BJ (cell line): ENCODE results near the gene TRPM3. TPM values are rescaled to one million over a fixed set of nuclear protein-coding genes. Genes with fewer than 3 reads are reported as not detected.

Experiments used
- CTCF ChIA-PET: fragments of 350-600 bp; formaldehyde crosslinking; extraction: SDS; loops from one replicate; lab custom pipeline; 2021; ENCODE audit warnings: antibody characterized with exemption, inconsistent platforms; lab: Yijun Ruan, JAX
- POLR2A ChIA-PET: fragments of 300-600 bp; sonication (Branson Sonifier 250); formaldehyde crosslinking; extraction: SDS; loops from one replicate; lab custom pipeline; 2021; ENCODE audit warnings: antibody characterized with exemption; lab: Charles Lee
- DNase-seq: peaks from one replicate; pipeline ENCODE4 v3.0.0-alpha.2; 2011; ENCODE audit warnings: low read depth
- H3K27me3 ChIP-seq: 2 replicates; pipeline ENCODE4 v1.6.0; 2011; ENCODE audit warnings: low read length; ENCODE audit not compliant: control insufficient read depth, insufficient read depth
- H3K36me3 ChIP-seq: 2 replicates; pipeline ENCODE4 v1.5.1; 2011; ENCODE audit warnings: low read length; ENCODE audit not compliant: control insufficient read depth, insufficient read depth
- H3K4me3 ChIP-seq: 2 replicates; pipeline ENCODE4 v1.5.1; 2011; ENCODE audit warnings: low read depth, mild to moderate bottlenecking, control low read depth, low read length
- polyA plus RNA-seq: library from polyadenylated mRNA; depleted of rRNA; stranded (reverse); fragments of >200 nt; gene quantifications from 2 replicates; pipeline ENCODE4 v1.2.3, GENCODE V29; 2011
- TF ChIP-seq, protein P1 (sequence below): IDR thresholded peaks from 2 replicates; pipeline ENCODE4 v1.5.1; 2011; ENCODE audit warnings: low read depth, mild to moderate bottlenecking, control low read depth, inconsistent platforms, low read length, moderate library complexity; ENCODE audit not compliant: insufficient read depth

TRPM3 gene
- polyA plus RNA-seq, 1 experiment, result 0.07 TPM

DNA sequence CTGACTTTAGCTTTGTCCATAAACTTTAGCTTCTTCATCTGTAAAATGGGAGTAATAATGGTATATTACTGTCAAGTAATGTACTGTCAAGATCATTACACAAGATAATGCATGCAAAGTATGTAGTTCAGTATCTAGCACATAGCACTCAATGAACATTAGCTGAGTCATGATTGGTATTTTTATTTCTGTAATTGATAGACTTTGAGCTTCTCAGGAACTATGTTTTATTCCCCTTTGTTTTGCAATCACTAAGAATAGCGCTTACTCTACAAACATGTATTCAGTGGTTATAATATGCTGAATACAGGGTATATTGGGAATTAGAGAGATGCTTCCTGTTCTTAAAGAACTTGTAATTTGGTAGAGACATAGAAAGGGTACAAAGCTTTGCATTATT, 564.6 kb downstream of the TRPM3 start:
- H3K36me3 ChIP-seq, result no peaks in the 10 kb centered on the region
- TF ChIP-seq, protein P1, sequence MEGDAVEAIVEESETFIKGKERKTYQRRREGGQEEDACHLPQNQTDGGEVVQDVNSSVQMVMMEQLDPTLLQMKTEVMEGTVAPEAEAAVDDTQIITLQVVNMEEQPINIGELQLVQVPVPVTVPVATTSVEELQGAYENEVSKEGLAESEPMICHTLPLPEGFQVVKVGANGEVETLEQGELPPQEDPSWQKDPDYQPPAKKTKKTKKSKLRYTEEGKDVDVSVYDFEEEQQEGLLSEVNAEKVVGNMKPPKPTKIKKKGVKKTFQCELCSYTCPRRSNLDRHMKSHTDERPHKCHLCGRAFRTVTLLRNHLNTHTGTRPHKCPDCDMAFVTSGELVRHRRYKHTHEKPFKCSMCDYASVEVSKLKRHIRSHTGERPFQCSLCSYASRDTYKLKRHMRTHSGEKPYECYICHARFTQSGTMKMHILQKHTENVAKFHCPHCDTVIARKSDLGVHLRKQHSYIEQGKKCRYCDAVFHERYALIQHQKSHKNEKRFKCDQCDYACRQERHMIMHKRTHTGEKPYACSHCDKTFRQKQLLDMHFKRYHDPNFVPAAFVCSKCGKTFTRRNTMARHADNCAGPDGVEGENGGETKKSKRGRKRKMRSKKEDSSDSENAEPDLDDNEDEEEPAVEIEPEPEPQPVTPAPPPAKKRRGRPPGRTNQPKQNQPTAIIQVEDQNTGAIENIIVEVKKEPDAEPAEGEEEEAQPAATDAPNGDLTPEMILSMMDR, result no peak
- DNase-seq, result no peak
- no peaks in the 10 kb centered on the region for H3K27me3 ChIP-seq
- ChIA-PET POLR2A (no interaction called here), CTCF (no interaction called here)
- no peak overlapping the region for H3K4me3 ChIP-seq

- CTCF ChIA-PET, result interaction anchor here (1.3 kb wide), 1 partner anchor 71 kb away, joined by 5 read pairs; no protein-coding TSS in a partner anchor
- no peaks in the 10 kb centered on the region for H3K36me3 ChIP-seq
- TF ChIP-seq, protein P1, result no peak
- no peak for DNase-seq
- POLR2A ChIA-PET, result no interaction called here
- no peak overlapping the region for H3K4me3 ChIP-seq
- no peaks in the 10 kb centered on the region for H3K27me3 ChIP-seq
These were observed 566.5 kb downstream of the TRPM3 start for GRCh38 chr9:70554881-70555280.

DNA sequence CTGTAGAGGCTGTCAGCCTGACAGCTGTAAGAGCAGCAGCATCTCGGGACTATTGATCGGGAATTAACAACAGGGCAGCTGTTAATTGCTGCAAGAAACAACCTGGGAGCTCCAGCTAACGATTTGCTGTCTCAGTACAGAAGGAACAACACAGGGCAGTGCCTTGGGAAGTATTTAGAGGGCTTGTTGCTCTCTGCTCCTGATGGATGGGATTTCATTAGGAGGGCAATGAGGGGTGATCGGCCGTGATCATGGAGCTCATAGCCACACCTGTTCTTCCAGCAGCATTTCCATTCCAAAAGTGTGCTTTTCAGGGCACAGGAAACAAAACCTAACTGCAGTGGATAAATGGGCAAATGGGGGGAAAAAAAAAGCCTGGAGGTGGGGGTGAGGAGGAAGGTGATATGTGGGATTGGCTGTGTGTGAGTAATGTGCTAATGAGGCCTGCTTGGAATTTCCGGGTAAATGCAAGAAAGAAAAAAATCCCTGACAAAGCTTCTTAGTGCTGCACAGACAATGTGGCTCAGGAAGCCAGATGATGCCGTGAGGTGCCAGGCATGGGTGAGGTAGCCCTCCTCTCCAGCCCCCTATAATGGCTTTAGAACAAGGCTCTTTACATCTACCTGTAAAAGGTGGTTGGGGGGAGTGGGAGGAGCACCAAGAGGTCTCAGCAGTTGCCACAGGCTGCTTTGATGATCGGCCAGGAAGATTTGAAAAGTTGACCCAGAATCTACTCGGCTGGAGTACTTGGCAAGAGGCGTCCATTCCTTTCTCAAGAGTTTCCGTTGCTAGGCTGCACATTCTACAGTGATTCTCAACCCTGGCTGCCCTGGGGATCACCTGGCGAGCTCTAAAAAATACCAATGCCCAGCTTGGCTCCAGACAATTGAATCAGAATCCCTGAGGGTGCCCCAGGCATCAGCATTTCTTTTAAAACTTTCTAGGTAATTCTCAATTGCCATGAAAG, 567.4 kb downstream of the TRPM3 start:
- TF ChIP-seq, protein P1, result no peak
- ChIA-PET CTCF (interaction anchor here (2.2 kb wide), 1 partner anchor 11 kb away, joined by 9 read pairs; no protein-coding TSS in a partner anchor), POLR2A (interaction anchor here (0.6 kb wide), 1 partner anchor 69 kb away, joined by 3 read pairs; no protein-coding TSS in a partner anchor)
- no peak for DNase-seq
- no peak overlapping the region for H3K4me3 ChIP-seq
- H3K36me3 ChIP-seq, result no peaks in the 10 kb centered on the region
- H3K27me3 ChIP-seq, result no peaks in the 10 kb centered on the region

GRCh38 chr9:70552561-70552960, 568.9 kb downstream of the TRPM3 start:
- Histone ChIP-seq H3K36me3 (no peaks in the 10 kb centered on the region), H3K4me3 (no peak overlapping the region), H3K27me3 (no peaks in the 10 kb centered on the region)
- POLR2A ChIA-PET, result no interaction called here
- CTCF ChIA-PET, result interaction anchor here (1.4 to 2.2 kb wide), 2 partner anchors 10 to 52 kb away, joined by 4 to 9 read pairs; no protein-coding TSS in a partner anchor
- TF ChIP-seq, protein P1, result no peak
- no peak for DNase-seq

GRCh38 chr9:70551801-70552200, 569.6 kb downstream of the TRPM3 start:
- CTCF ChIA-PET, result interaction anchor here (0.8 to 1.4 kb wide), 2 partner anchors 12 to 52 kb away, joined by 3 to 4 read pairs; no protein-coding TSS in a partner anchor

More at GRCh38 chr9:70551801-70552200, 569.6 kb downstream of the TRPM3 start:
- POLR2A ChIA-PET, result no interaction called here
- H3K27me3 ChIP-seq, result no peaks in the 10 kb centered on the region
- no peak for DNase-seq
- H3K4me3 ChIP-seq, result no peak overlapping the region
- TF ChIP-seq, protein P1, result no peak
- H3K36me3 ChIP-seq, result no peaks in the 10 kb centered on the region
